ENCODE data around the gene ANKRD63. TPM values are rescaled to one million over a fixed set of nuclear protein-coding genes. Genes with fewer than 3 reads are reported as not detected.
A peak's percentile ranks its signal among the peaks of the same experiment; 100 is the strongest.

ANKRD63 gene
- total and polyA plus RNA-seq, 2 of the 13 experiments (the other 11 are each of a cell fraction or from before 2014, with no cell fraction given) = not detected

DNA sequence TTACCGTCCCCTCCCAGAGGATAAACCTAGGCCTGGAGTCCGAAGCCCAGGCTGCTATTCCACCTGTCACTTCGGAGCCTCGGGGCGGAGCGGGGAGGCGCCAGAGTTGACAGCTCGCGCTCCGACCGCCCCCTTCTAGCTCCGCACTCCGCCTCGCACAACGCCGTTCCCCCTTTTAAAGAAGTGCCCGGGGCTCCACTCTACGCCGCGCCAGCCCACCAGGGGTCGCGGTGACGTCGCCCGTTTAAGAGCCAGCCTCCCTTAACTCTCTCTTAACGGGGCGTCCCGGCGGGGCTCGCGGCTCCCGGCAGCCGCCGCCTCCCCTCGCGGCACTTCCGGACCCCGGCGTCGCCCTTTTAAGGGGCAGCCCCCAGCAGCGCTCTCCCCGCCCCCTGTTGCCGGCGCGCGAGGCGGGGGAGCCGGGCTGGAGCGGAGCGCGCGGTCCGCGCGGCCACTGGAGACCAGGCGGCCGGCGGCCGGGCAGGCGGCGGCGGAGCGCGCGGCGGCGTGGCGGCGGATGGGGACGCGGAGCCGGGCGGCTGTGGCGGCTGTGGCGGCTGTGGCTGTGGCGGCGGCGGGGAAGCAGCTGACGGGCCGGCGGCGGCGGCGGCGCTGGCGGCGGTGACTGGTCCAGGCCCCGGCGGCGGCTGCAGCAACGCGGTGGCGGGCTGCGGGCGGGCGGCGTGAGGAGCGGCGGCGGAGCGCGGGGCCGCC, 40.5 kb upstream of the ANKRD63 start, which contains the start of gene INAFM2 (continued):
- TF ChIP-seq ERF (CRISPR knock-in tag; IDR thresholded peaks at IDR 0.05) (peak; percentile 49; the same call in 1 of the 2 replicates), RFX5 (IDR thresholded peaks at IDR 0.05; ENCODE audit: low read depth, low read length) (no peak), NR3C1 (CRISPR knock-in tag; IDR thresholded peaks at IDR 0.05) (no peak), NPAS2 (CRISPR knock-in tag; IDR thresholded peaks at IDR 0.05; ENCODE audit: borderline replicate concordance) (no peak), ISL2 (CRISPR knock-in tag; IDR thresholded peaks at IDR 0.05) (peak; percentile 75), ZZZ3 (CRISPR knock-in tag; IDR thresholded peaks at IDR 0.05; ENCODE audit: borderline replicate concordance) (0 out of 2 replicates have a peak, but pooled peaks have one; percentile 33), TBX2 (CRISPR knock-in tag; IDR thresholded peaks at IDR 0.05; ENCODE audit: borderline replicate concordance) (peak; percentile 62), SAFB2 (CRISPR knock-in tag; IDR thresholded peaks at IDR 0.05; ENCODE audit: borderline replicate concordance, low read depth) (no peak), ATAD3A (CRISPR knock-in tag; IDR thresholded peaks at IDR 0.05) (no peak), NFKB2 (CRISPR knock-in tag; IDR thresholded peaks at IDR 0.05; ENCODE audit: borderline replicate concordance) (peak; percentile 75; the same call in 1 of the 2 replicates), KLF6 (CRISPR knock-in tag; IDR thresholded peaks at IDR 0.05) (peak; percentile 62; the same call in 1 of the 2 replicates), ZNF468 (CRISPR knock-in tag; IDR thresholded peaks at IDR 0.05) (no peak), ZBTB21 (CRISPR knock-in tag; IDR thresholded peaks at IDR 0.05) (no peak), ZNF616 (CRISPR knock-in tag; IDR thresholded peaks at IDR 0.05; ENCODE audit: low read depth) (no peak; the same call in 1 of the 2 replicates), ZNF816 (CRISPR knock-in tag; IDR thresholded peaks at IDR 0.05; ENCODE audit: borderline replicate concordance) (no peak; the same call in 1 of the 2 replicates), IKZF4 (CRISPR knock-in tag; IDR thresholded peaks at IDR 0.05; ENCODE audit: borderline replicate concordance, low read depth, not compliant biosample characterization) (no peak)
- TF ChIP-seq, protein P1, sequence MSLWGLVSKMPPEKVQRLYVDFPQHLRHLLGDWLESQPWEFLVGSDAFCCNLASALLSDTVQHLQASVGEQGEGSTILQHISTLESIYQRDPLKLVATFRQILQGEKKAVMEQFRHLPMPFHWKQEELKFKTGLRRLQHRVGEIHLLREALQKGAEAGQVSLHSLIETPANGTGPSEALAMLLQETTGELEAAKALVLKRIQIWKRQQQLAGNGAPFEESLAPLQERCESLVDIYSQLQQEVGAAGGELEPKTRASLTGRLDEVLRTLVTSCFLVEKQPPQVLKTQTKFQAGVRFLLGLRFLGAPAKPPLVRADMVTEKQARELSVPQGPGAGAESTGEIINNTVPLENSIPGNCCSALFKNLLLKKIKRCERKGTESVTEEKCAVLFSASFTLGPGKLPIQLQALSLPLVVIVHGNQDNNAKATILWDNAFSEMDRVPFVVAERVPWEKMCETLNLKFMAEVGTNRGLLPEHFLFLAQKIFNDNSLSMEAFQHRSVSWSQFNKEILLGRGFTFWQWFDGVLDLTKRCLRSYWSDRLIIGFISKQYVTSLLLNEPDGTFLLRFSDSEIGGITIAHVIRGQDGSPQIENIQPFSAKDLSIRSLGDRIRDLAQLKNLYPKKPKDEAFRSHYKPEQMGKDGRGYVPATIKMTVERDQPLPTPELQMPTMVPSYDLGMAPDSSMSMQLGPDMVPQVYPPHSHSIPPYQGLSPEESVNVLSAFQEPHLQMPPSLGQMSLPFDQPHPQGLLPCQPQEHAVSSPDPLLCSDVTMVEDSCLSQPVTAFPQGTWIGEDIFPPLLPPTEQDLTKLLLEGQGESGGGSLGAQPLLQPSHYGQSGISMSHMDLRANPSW (CRISPR knock-in tag; IDR thresholded peaks at IDR 0.05; ENCODE audit: borderline replicate concordance) = no peak
- TF ChIP-seq, protein P2, sequence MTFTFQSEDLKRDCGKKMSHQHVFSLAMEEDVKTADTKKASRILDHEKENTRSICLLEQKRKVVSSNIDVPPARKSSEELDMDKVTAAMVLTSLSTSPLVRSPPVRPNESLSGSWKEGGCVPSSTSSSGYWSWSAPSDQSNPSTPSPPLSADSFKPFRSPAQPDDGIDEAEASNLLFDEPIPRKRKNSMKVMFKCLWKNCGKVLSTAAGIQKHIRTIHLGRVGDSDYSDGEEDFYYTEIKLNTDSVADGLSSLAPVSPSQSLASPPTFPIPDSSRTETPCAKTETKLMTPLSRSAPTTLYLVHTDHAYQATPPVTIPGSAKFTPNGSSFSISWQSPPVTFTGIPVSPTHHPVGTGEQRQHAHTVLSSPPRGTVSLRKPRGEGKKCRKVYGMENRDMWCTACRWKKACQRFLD (CRISPR knock-in tag; IDR thresholded peaks at IDR 0.05; ENCODE audit: borderline replicate concordance) = no peak
- TF ChIP-seq, protein P3, sequence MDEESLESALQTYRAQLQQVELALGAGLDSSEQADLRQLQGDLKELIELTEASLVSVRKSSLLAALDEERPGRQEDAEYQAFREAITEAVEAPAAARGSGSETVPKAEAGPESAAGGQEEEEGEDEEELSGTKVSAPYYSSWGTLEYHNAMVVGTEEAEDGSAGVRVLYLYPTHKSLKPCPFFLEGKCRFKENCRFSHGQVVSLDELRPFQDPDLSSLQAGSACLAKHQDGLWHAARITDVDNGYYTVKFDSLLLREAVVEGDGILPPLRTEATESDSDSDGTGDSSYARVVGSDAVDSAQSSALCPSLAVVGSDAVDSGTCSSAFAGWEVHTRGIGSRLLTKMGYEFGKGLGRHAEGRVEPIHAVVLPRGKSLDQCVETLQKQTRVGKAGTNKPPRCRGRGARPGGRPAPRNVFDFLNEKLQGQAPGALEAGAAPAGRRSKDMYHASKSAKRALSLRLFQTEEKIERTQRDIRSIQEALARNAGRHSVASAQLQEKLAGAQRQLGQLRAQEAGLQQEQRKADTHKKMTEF (CRISPR knock-in tag; IDR thresholded peaks at IDR 0.05) = peak; percentile 83
- TF ChIP-seq, protein P4, sequence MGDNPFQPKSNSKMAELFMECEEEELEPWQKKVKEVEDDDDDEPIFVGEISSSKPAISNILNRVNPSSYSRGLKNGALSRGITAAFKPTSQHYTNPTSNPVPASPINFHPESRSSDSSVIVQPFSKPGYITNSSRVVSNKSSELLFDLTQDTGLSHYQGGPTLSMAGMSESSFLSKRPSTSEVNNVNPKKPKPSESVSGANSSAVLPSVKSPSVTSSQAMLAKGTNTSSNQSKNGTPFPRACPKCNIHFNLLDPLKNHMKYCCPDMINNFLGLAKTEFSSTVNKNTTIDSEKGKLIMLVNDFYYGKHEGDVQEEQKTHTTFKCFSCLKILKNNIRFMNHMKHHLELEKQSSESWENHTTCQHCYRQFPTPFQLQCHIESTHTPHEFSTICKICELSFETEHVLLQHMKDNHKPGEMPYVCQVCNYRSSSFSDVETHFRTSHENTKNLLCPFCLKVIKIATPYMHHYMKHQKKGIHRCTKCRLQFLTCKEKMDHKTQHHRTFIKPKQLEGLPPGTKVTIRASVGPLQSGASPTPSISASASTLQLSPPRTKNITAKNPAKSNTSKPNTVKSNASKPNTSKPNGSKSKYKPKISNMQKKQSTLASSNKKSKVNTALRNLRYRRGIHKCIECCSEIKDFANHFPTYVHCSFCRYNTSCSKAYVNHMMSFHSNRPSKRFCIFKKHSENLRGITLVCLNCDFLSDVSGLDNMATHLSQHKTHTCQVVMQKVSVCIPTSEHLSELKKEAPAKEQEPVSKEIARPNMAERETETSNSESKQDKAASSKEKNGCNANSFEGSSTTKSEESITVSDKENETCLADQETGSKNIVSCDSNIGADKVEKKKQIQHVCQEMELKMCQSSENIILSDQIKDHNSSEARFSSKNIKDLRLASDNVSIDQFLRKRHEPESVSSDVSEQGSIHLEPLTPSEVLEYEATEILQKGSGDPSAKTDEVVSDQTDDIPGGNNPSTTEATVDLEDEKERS (CRISPR knock-in tag; IDR thresholded peaks at IDR 0.05) = no peak
